Fibroblast of skin of right biceps (primary cell): ENCODE measurements around the gene GPC6.
"Not testable (repeated sequence)": the region's sequence is repeated elsewhere in the genome, so short reads cannot be mapped to it uniquely, and the experiment has no call there.

ENCODE experiments used
- DNase-seq: peaks from one replicate; pipeline ENCODE4 v3.0.0-alpha.2; 2013

The GPC6 gene

GRCh38 chr13:93226623-93227279 lies at the start of gene GPC6:
Gene GPC6, plus strand, starts transcription at chr13:93226807.
- DNase-seq = peak; percentile 95

DNA sequence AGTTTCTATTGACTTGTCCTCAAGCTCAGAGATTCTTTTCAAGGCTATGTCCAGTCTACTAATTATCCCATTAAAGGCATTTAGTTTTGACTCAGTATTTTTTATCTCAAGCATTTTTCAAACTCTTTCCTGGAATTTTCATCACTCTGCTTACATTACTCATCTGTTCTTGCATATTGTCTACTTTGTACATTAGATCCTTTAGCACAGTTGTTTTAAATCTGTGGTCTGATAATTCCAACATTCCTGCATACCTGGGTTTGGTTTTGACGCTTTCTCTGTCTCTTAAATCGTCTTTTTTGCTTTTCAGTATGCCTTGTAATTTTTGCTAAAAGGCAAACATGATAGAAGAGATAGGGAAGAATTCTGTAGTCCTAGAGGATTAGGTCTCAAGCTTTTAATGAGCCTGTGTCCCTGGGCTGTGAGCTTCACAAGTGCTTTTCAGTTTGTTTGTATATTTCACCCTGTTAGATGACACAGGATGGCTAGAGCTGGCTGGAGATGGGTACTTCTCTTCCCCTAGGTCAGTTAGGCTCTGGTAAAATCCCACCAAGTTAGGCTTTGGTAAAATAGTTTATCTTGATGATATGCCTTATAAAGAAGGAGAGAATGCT lies 46.1 kb upstream of the GPC6 start:
- DNase-seq = peak; percentile 81

GRCh38 chr13:93182406-93182805 lies 44.2 kb upstream of the GPC6 start:
- no peak for DNase-seq

- DNase-seq = no peak
Observed at GRCh38 chr13:93183302-93183701, 43.3 kb upstream of the GPC6 start.

DNA sequence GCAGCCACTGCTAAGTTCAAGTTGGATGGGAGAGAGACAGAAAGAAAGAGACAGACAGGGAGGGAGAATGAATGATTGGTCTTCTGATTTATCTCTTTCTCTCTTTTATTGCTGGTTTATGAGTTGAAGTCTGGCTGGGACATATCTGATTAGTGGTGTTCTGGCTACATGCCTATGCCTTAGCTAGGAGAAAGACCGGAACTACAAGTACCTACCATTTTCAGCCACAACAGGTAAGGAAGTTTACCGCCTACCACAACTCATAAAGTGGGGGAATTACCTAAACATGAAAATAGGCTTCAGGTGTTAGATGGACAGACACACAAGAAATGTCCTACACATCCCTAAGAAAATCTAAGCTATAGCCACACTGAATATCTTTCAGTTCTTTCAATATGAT lies 36.6 kb upstream of the GPC6 start:
- DNase-seq = no peak

DNA sequence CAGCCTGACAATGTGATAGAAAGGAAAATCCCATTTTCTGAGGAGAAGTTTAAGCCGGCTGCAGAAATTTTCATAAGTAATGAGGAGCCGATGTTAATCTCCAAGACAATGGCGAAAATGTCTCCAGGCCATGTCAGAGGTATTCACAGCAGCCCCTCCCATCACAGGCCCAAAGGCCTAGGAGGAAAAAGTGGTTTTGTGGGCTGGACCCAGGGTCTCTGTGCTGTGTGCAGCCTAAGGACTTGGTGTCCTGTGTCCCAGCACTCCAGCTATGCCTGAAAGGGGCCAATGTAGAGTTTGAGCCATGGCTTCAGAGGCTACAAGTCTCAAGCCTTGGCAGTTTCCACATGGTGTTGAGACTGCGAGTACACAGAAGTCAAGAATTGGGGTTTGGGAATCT lies 32.9 kb upstream of the GPC6 start:
- DNase-seq = no peak

GRCh38 chr13:93199856-93200255 lies 26.8 kb upstream of the GPC6 start:
- no peak for DNase-seq

- DNase-seq = no peak
Observed at GRCh38 chr13:93200626-93201025, 26.0 kb upstream of the GPC6 start.

DNA sequence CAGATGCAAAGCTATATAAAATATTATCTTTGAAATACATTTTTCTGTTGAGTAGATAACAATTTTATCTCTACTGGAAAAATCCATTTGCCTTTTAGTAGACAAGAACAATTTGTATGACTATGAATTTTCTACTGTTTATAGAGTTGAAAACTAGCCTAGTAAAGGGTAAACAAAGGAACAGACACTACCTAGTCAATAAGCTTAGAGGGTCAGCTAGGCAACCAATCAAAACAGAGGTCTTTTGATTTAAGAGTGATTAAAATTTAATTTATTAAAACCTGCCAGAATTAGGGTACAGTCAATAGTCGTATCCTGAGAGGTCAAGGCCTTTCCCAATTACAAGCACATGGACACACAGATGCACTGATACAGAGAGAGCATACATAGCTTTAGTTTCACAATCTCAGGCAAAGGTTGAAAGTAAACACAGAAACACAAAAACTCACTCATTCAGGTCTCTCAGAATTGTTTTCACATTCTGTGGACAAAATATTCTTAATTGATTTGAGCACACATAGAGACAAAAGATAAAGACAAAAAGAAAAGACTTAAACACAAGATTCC lies 24.5 kb upstream of the GPC6 start:
- no peak for DNase-seq

DNA sequence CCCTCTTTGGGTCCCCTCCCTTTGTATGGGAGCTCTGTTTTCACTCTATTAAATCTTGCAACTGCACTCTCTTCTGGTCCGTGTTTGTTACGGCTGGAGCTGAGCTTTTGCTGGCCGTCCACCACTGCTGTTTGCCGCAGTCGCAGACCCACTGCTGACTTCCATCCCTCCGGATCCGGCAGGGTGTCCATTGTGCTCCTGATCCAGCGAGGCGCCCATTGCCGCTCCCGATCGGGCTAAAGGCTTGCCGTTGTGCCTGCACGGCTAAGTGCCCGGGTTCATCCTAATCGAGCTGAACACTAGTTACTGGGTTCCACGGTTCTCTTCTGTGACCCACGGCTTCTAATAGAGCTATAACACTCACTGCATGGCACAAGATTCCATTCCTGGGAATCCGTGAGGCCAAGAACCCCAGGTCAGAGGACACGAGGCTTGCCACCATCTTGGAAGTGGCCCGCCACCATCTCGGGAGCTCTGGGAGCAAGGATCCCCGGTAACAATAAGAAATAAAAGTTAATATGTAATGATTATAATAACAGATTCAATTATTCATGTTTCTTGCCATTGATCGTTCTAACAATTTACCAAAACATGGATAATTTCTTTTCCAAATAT lies 19.7 kb upstream of the GPC6 start:
- DNase-seq = not testable (repeated sequence)

DNA sequence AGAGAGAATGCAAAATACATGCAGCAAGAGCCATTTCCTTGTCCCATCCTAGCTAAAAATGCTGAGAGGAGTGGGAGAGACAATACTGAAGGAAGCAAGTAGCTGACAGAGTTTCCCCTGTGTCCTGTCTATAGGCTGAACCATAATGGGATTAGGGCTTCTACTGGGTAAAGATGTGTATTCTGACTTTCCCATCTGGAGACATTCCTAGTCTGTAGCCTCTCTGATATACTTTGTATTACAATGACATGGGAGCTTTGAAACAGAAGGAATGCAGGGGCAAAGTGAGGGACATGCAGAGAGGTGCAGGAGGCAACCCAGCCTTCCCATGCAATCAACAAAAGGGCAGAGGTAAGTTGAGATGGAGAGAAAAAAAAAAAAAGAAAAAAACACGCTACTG lies 10.5 kb upstream of the GPC6 start:
- no peak for DNase-seq

DNA sequence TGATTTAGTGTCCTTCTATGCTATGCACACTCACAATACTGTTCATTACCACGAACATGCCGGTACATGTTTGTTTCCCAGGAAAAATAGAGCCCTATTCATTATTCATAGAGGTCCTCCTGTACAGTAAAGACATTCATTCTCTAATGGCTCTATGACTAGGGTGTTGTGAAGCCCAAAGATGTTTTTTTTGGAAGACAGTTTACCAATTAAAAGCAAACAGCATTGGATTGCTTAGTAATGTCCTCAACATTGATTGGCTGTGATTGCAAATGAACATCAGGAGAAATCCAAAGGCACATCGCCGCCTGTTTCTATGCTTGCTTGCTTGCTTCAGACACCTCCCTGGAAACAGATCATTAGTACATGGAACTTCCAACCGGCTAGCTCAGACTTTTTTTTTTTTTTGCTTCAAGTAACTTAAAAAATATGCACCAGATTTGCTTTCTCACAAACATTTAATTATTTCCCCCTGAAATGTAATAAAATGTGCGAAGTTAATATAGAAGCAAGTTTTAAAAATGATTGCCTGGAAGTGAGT lies 8.8 kb upstream of the GPC6 start:
- DNase-seq = peak; percentile 14

- DNase-seq = no peak
Observed at GRCh38 chr13:93218583-93218982, 8.0 kb upstream of the GPC6 start.

- no peak for DNase-seq
Observed at GRCh38 chr13:93220073-93220472, 6.5 kb upstream of the GPC6 start.

DNA sequence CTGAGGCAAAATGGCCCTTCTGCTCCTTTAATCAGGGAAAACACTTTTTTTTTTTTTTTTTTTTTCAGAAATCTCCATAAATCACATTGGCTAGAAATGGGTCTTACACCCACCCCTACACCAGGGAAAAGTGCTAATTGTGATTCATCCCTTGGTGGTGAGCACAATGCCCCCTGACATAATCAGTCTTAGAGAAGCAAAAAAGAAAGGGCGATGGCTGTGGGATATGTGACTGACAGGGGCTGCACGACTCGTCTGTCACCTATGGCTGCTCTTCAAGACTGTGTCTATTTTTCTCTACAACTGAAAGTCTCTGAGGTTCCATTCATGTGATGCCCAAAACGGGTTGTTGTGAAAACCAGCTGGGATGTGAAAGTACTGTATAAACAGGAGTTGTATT lies 3.6 kb upstream of the GPC6 start:
- no peak for DNase-seq

DNA sequence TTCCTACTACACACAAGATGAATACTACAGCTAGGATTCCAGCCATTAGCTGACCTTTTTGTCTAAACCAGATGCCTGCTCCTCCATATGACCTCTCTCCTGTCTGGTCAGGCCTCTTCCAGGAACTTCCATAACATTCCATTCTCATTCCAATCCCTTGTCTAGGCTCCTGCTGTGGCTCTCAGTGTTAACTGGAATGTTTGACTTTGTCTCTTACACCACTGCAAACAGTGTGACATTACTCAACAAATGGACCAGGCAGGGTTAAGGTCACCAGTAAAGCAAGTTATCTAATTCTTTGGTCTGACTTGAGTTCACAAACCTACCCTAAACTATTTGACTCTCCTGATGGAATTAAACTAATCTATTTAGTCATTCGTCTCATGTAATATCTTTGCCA lies 2.1 kb upstream of the GPC6 start:
- DNase-seq = peak; percentile 89

DNA sequence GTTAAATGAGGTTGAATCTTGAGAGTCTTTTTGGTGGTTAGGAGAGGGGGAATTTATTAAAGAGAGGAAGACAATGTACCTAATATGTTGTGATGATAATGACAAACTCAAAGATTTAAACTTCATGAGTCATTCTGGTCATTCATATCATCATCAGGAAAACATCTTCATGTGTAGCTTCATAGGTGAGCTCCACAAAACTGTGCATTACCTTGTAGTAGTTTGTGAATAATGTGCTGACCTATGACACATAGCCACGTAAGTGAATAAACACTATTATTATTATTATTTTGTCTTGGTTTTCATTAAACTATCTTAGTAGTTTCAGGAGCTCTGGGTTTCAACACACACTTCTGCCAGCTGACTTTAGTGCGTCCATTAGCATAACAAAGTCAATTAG lies 997 bp upstream of the GPC6 start:
- no peak for DNase-seq

DNA sequence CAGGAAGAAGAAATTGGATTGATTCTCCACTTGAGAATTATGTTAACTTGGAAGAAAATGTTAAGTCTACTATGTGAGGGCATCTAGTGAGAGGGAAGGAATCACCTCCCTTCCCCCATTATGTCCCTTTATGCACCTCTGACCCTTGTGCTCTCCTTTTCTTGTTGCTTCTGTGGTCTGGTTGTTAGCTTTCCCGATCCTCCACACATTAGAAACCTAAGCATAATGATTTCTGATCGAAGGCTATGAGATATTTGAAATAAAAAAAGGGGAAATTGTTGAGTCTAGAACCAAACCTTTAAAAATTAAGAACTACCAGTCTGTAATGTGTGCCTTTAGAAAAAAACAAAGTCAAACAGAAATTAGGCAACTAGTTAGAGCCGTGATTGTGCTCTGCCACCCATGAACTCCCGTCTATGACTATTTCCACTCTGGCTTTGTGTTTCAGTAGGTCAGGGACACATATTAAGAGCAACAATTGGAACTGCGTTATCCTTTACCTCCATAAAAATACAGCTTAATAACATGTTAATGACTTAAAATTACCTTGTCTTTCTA lies 463 bp upstream of the GPC6 start:
- no peak for DNase-seq

GRCh38 chr13:93227280-93227877 lies 772 bp downstream of the GPC6 start:
- peak; percentile 63 for DNase-seq

DNA sequence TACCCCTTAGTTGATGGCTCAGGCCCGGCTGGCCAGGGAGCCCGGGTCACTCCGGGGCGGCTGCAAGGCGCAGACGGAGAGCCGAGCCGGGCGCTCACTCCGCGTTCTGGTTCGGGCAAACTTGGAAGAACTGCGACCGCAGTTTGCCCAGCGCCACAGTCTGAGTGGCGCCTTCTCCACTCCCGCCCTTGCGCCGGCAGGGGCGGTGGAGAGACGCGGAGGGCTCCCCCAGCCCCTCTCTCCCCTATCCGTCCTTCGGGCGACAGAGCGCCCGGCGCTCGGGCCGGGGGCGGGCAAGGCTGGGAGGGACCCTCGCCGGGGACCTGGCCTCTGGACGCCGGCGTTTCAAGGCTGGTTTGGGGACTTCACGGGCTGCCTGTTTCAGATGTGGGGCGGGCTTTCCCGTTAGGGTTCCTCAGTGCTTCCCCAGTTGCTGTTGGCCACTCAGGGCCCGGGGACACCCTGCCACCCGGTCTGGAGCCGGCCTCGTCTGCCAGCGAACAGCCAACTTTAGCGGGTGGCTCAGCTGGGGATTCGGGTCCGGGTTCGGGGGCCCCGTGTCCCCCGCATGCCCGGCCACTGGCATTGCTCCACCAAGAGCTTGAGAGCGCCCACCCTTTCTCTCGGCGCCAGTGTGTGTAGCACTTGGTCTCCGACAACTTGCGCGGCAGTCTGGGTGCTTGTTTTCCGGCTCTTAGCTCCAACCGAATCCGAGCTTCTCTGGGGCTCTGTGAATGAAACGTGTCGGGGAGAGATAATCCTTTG lies 1.5 kb downstream of the GPC6 start:
- peak; percentile 92 for DNase-seq

DNA sequence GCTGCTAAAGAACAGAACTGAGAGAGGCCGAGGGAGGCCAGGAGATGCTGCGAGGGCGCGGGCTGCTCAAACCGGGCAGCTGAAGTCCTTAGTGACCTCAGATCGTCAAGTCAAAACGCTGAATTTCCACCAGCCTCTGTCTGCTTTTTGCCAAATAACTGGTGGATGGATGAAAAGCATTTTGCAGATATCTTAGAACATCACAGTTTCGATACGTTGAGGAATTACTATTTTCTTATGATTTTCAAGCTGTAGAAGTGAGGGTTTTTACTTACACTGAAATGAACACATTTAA lies 2.0 kb downstream of the GPC6 start:
- no peak for DNase-seq

DNA sequence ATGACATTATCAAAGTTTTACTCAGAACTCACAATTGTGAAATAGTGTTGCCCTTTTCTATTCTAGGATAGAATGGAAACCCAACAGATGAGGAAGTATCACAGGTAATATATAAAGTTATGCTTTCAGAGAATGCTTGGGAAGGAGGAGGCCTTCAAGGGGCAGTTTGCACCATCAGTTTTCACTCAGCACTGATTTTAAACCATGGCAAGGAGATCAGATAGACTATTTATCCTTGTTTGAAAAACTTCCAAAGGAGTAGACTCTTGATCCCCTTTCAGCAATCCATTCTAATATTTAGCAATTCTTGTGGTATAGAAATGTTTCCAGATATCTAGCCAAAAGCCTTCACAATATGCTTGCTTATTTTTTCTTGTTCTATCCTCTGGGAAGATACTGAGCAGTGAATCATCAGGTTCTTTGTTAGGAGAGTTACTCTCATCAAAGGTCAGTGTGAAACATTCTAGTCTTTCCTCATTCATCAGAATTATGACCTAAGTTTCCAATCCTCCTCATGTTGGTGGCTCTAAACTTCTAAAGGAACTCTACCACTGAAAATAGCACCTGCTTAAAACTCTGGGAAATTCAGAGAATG lies 3.8 kb downstream of the GPC6 start:
- DNase-seq = peak; percentile 89
